HG02759 (cell line): ENCODE data around the gene TNFAIP8L1.
"Not testable (repeated sequence)": the region's sequence is repeated elsewhere in the genome, so short reads cannot be mapped to it uniquely, and the experiment has no call there.

Source experiments
- ATAC-seq: cut with Tn5 transposase; IDR thresholded peaks from one replicate; pipeline ENCODE4 v1.9.1; 2021; ENCODE audit warnings: mild to moderate bottlenecking, moderate library complexity; ENCODE audit not compliant: unreplicated experiment

The TNFAIP8L1 gene

DNA sequence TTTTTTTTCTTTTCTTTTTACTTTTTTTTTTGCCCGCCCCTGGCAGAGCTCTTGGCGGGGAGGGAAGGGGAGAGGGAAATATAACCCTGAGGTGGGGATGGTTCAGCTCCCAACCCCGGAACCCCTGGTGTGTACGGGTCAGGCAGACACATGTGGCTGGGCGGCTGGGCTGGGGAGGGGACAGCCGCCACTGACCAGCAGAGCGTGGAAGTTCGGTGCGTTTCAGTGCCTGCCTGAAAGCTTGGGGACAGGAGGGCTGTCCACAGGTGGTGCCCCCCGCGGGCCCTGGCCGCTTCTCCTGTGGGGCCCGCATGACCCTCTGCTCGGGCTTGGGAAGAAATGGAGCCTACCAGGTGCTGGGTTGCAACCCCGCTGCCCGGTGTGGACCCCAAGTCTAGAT lies 36.0 kb downstream of the TNFAIP8L1 start:
- no peak for ATAC-seq

DNA sequence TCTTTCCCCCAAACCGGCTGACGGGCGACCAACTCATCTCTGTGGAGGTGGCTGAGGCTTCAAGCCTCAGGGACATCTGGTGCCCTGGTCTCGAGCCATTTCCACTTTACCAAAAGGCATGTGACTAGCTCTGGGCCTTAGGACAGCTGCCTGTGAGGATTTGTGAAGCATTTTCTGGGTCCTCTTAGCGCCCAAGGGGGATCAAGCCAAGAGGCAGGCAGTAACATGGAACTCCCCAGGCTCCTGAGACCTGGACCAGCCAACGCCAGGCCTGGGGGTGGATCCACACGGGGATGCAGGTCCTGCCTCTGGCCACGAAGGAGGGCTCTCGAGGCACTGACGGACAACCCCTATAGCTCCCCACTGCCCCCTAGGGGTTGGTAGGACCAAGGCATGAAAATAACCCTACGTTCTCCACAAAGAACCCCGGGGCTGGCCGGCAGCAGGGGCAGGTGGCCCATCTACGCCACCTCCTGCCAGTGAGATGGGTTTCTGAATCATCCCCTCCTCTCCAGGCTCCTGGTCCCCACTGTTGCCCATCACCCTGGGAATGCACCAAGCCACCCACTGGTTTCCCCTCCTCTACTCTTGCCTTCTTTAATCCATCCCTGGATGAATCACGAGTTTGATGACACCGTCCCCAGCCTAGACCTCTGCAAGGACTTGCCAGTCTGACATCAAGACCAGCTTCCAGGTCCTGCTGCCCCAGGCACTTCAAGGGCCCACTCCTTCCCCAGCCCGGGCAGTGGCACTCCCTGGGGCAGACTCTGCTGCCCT lies 37.8 kb downstream of the TNFAIP8L1 start:
- ATAC-seq = no peak

DNA sequence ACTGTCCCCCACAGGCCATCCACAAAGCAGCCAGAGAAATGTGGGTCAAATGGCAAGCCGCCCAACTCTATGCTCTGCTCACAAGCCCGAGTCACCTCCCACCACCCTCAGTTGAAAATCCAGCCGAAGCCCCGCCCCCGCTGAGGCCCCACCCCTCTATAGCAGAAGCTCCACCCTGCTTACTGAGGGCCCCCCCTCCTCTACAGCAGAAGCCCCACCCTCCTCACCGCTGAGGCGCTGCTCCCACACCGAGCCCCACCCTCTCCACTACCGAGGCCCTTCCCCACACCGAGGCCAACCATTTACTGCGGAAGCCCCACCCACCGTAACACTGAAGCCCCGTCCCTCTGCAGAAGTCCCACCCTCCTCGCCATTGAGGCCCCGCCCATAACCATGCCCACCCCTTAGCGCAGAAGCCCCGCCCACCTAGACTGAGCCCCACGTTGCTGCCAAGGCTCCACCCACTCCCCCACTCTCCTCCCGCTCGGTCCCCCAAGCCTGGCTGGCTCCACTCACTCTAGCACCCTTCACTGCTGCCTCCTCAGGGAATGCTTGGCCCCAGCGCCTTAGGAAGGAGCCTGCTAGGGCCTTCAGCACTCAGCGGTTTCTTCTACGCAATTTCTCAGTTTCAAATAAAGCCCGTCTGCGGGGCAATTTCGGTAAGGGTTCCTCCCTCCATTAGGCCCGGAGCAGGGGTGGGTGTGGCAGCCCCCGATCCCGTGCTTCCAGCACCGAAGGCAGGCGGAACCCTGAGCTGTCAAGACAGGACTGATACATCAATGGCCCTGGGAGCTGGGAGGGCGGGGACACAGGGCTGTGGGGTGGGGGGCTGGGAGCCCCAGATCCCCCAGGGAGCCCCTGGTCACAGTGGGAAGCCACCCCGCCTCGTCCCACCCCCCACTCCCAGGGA lies 39.8 kb downstream of the TNFAIP8L1 start:
- no peak for ATAC-seq

DNA sequence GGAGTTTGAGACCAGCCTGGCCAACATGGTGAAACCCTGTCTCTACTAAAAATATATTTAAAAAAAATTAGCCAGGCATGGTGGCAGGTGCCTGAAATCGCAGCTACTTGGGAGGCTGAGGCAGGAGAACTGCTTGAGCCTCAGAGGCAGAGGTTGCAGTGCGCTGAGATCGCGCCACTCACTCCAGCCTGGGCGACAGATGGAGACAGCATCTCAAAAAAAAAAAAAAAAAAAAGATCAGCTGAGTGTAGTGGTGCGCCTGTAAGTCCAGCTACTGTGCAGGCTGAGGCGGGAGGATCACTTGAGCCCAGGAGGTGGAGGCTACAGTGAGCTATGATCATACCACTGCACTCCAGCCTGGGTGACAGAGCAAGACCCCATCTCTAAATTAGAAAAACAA lies 40.7 kb downstream of the TNFAIP8L1 start:
- not testable (repeated sequence) for ATAC-seq

DNA sequence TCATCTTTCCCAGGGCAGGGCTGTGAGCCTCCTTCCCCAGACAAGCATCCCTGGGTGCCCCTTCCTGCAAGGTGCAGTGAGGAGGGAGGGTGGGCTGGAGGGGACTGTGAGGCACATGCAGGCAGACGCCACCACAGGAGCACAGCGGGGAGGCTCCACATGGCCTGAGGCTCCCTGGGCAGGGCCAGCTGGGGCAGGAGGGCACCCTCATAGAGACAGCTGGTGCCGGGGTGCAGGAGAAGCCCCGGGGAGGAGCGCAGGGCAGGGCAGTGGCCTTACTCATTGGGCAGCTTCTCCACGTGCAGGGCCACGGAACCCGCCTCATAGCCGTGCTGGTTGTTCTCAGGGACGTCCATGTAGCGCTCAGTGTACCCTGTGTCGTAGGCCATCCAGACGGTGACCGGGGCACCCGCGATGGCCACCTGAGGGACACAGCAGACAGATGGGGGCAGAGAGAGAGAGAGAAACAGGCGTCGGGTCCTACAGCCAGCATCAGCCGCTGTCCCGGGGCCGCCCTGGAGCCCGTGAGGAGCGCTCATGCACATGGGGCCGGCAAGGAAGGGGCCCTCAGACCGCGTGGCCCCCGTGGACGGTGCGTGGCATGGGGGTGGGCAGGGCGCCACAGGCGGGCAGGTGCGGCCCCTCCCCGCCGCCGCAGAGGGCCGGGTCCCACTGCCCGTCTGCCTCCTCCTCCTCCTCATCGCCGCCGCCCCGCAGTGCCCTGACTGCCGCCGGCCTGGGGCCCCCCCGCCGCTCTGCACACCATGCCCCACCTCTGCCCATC lies 43.3 kb downstream of the TNFAIP8L1 start:
- no peak for ATAC-seq

DNA sequence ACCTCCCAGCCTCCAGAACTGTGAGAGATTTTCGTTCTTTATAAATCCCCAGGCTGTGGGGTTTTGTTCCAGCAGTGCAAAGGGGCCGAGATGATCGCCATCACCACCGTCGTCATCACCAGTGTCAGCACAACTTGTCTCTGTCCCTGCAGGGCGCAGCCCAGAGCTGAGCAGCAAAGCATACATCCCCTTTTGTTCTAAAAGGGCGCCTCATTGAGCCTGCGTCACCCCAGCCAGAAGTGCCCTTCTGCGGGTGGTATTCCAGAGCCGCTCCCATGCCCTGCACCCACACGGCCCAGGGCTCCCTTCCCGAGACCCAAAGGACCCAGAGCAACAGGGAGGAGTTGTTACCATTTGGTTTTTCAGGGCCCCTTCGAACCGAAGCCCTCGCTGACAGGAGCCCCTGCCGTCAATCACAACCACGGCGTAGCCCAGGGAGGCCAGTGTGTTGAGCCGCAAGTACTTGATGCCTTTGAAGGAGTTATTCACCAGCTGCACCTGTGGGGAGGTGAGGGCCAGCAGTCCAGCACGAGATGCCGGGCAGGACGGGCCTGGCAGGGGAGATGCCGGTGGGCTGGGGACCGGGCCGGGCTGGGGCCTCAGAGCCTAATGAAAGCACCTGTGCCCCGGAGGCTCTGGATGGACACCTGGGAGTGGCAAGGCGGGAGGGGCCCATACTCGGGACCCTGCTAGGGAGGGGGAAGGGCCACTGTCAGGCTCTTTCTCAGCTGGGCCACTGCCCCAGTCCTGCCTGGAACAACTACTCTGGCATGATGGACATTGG lies 45.2 kb downstream of the TNFAIP8L1 start:
- no peak for ATAC-seq

DNA sequence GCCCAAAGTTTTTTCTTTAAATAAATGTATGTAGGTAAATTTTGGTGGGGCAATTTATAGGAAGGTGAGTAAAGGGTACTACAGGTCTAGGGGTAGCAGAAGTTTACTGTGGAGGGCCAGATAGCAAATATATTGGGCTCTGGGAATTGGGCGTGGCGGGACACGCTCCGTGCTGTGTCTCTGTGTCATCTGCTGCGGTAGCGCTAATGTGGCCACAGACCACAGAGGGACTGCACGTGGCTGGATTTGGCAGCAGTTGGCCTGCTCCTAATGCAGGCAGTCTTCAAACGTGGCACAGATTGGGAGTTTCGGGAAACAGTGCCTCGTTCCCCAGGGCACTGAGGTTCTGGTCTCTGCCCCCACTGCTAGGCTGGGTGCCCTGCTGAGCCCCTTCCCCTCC lies 47.4 kb downstream of the TNFAIP8L1 start:
- no peak for ATAC-seq

DNA sequence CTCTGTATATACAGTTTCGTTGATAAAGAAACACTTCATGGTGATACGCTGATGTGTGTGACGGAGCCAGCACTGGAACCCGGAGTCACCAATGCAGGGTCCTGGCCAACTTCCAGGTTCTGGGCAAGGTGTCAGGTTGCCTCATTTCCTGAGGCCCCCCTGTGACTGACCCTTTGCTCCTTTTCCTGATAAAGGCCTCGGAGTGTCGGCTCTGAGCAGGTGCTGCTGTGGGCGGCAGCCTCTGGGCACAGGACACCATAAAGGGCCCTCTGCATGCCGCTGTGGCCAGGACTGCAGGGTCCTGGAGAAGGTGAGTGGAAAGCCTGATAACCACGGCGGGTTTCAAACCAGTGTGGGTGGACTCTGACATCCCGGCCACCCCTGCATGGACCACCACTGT lies 48.1 kb downstream of the TNFAIP8L1 start:
- no peak for ATAC-seq

DNA sequence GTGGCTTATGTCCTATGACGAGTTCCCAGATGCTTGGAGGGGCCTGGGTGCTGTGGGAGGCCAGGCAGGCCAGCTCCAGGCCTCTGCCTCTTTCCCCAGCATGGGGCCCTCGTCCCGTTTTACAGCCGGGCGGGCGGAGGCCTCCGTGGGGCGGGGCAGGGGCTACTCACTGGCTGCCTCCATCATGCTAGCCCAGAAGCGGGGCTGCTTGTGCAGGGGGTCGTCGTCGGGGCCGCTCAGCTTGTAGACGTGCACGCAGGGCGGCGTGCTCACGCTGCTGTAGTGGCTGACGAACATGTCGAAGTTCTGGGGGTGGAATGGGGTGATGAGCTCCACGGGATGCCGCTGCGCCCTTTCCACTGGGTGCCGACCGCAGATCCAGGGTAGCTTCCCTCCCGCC lies 49.3 kb downstream of the TNFAIP8L1 start:
- no peak for ATAC-seq

DNA sequence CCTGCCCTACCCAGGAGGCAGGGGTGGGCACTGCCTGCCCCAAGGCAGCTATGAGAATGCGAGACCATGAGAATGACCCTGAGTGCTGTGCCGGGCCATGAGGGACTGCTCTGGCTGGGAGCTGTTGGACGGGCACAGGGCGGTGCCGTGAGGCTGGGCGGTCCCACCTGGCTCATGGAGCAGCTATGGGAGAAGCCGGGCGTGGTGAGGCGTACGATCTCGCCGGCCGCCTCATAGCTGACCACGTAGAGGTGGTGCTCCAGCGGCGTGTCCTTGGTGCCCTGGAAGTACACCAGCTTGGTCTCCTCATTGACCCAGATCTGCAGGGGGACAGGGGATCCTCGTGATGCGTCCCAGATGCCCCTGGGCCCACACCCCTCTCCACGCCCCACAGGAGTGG lies 50.1 kb downstream of the TNFAIP8L1 start:
- no peak for ATAC-seq

DNA sequence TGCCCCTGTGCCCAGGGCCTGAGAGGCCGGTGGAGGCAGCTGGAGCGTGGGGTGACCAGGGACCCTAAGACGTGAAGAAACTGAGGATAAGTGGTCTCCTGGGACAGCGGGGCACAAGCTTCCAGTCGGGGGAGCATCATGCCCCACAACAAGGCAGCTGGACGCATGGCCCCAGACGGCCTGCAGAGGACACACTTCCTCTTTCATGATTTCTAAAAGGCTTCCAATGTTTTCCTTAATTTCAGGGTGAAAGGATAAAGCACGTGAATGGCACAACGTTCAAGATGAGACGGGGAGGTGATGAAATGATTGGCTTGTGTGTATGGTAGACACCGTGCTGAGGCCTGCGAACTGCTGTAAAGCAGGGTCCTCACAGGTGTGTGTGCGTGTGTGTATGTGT lies 51.0 kb downstream of the TNFAIP8L1 start:
- ATAC-seq = no peak

DNA sequence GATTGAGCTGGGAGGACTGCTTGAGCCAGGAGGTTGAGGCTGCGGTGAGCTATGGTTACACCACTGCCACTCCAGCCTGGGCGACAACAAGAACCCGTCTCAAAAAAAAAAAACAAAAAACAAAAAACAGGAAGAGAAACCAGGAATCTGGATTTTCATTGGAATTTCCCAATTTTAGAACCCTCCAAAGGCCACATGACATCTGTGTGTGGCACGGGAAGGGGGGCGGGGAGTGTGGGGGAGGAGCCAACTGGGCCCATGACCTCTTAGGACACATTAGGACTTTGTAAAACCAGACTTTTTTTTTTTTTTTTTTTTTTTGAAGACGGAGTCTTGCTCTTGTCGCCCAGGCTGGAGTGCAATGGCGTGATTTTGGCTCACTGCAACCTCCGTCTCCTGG lies 52.1 kb downstream of the TNFAIP8L1 start:
- no peak for ATAC-seq

DNA sequence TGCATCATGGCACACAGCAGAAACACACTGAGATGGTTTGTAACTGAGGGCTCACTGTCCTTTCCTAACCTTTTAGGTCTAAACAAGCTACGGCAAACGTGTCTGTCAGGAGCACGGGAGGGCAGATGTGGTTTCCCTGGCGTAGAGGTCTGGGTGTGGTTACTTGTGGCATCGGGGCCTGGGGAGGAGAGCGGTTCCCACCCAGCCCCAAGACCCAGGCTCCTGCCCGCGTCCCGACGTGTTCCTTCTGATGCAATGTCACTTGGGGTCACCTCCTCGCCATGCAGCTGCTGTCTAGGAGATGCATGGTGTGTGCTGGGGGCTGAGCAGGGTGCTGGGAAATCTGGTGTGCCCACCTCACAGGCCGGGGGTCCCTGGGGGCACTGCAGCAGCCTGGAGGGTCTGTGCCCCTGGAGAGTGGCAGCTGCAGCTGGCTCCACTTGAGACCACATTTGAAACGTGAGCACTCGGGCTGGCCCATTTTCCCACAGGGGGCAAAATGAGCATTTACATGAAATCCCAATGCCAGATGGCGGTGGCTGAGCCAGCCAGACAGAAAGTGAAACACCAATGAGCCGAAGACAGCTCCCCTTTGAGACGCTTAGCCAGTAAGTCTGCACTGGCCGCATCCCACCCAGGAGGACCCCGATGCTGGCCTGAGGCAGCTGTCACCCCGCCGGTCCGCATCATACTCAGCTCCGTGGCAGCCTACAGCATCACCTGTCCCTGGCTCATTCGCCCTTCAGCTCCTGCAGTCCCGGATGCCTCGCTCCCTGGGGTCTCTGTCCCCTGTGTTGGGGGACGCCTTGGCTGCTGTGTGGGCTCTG lies 53.1 kb downstream of the TNFAIP8L1 start:
- ATAC-seq = no peak

DNA sequence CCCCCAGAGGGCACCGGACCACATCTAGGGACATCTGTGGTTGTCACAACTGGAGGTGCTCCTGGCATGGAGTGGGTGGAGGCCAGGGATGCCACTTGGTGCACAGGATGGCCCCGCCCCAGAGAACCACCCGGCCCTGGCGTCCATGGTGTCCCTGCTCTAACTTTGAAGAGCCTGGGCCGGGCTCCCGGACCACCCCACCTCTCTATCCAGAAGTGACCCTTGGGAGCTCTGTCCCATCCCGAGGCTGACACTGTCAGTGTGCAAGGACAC lies 53.7 kb downstream of the TNFAIP8L1 start:
- ATAC-seq = no peak

DNA sequence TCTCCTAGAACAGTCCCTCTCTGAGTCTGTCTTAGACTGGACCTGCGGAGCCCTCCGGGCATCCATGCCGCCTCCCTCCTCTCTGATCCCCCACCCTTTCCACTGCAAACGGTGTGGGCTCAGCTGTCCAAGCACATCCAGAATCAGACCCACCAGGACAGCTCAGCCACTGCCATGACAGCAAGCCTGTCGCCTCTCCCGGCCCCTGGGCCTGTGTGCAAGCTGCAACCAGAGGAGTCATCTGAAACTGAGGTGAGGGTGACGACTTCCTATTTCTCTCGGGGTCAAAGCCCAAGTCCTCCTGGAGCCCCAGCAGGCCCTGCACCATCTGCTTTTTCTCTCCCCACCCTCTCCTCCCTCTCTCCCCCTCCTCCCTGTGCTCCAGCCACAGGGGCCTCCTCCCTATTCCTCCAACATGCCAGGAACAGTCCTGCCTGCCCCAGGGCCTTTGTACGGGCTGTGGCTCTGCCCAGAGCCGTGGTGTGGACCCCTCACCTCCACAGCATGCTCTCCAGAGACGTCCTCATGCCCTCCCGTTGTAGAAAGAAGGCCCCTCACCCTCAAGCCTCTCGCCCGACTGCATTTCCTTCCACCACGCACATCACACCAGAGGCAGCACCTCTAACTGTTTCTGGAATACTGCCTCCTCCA lies 54.3 kb downstream of the TNFAIP8L1 start:
- no peak for ATAC-seq

DNA sequence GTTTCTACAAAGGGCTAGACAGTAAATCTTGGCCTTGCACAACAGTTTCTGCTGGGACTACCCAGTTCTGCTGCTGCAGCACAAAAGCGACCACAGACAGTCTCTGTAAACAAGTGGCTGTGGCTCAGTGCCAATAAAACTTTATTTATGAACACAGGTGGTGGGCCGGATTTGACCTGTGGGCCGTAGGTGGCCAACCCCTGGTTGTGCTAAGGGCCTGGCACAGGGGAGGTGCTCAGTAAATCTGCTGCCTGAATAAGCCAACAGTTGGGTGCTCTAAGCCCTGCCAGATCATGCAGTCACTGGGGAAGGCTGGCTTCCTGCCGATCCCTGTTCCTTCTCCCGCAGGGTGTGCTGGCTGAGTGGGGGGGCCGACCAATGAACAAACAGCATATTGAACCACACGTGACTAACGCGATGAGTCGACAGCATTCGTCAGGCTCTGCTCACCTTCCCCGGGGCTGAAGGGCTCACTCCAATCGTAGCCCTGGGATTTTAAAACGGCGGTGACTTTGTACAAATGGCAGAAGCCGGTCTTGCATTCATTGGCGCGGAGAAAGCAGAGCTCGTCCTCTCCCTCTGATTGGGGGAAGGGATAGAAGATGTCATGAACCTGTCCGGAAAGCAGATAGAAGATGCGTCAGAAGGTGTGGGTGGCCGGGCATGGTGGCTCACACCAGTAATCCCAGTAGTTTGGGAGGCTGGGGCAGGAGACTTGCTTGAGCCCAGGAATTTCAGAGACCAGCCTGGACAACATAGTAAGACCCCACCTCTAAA lies 55.1 kb downstream of the TNFAIP8L1 start:
- ATAC-seq = no peak

DNA sequence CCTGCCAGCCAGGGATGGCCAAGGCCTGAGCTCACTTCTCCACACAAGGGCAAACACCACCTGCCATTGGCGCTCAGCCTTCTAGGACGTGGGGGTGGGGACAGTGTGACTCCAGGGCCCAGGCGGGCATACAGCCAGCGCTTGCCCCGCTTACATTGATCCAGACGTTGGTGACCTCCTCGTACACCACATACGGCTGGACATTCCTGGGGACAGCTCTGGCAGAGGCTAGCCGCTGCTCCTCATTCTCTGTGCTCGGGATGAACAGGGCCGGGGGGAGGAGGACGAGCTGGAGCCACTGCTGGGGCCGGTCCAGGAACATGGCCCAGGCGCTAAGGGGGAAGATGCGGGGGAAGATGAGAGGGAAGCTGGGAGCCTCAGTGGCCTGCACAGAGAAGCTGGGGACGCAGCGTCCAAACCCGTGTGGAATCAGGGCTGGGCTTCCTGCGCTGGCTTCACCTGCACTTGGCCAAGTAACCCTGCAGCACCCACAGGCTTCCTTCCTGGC lies 56.0 kb downstream of the TNFAIP8L1 start:
- ATAC-seq = no peak

DNA sequence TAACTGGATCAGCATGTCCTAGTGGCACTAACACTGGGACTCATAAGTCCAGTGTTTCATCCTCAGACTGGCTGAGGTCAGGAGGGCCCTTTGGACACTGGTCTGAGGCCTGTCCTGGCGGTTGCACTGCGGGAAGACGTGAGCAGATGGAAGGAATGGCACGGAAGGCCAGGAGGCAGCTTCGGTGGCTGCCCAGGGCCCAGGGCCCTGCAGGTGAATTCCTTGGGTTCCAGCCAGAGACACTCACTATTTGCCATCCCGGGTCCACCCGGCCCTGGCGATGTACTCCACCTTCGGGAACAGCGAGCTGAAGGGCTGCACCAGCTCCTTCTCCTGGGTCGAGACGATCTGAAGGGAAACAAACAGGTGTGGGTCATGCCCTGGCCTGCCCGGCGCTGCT lies 58.0 kb downstream of the TNFAIP8L1 start:
- ATAC-seq = no peak
